ENCODE data around the gene MMD. TPM values are rescaled to one million over a fixed set of nuclear protein-coding genes. Genes with fewer than 3 reads are reported as not detected.

Gene MMD
- total and polyA plus RNA-seq, 3 donors from 2014 or later: 38.3 to 73.1 (median 53.7) TPM

DNA sequence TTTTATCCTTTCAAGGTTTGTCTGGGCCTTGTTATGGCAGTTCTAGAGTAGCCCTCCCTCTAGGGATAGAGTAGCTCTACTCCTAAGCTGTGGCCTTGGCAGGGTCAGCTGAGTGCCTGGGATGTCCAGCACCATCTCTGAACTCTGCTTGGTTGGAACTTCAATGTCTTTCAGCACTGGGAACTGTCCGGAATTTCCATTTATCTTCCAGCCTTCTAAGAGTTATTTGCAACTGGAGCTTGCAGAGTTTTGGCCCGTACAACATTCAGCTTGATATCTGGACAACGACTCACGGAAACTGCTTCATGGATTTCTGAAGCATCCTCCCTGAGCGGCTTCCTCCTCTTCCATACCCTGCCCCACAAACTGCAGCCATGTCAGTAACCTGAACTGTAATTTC is 22.9 kb downstream of the MMD start:
- DNase-seq: no peak
- H3K36me3 ChIP-seq (ENCODE audit: low read depth, missing control alignments): no peaks in the 10 kb centered on the region
- H3K27me3 ChIP-seq: no peaks in the 10 kb centered on the region

DNA sequence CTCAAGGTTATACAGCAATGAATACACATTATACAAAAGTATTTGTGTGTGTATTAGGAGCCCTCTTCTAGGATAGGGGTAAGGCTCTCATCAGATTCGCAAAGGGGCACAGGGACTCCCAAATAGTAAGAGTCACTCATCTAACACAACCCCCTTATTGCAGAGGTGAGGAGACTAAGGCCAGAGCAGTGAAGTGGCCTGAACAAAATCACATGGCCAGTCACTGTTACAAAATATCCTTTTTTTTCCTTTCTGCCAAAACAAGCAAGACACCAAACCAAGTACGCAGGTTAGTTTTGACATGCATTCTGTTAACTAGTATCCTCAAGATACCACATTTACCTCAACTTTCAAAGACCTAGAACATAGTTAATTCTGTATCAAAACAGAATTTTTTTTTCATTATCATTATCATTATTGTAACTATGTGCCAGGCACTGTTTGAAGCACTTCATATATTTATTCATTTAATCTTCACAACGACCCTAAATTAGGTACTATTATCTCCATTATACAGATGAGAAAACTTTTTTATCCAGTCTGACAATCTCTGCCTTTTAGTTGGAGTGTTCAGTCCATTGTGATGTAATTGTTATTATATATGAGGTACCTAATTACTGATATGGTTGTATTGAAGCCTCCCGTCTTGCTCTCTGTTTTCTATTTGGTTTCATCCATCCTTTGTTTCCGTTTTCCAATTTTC is 25.7 kb downstream of the MMD start:
- 82 to 86% methylated on average over 5 of the region's 5 CpGs for WGBS, 2 donors
- H3K4me3 ChIP-seq: no peak overlapping the region
- no peak for TF ChIP-seq POLR2A (IDR thresholded peaks at IDR 0.05)
- TF ChIP-seq, protein P1, sequence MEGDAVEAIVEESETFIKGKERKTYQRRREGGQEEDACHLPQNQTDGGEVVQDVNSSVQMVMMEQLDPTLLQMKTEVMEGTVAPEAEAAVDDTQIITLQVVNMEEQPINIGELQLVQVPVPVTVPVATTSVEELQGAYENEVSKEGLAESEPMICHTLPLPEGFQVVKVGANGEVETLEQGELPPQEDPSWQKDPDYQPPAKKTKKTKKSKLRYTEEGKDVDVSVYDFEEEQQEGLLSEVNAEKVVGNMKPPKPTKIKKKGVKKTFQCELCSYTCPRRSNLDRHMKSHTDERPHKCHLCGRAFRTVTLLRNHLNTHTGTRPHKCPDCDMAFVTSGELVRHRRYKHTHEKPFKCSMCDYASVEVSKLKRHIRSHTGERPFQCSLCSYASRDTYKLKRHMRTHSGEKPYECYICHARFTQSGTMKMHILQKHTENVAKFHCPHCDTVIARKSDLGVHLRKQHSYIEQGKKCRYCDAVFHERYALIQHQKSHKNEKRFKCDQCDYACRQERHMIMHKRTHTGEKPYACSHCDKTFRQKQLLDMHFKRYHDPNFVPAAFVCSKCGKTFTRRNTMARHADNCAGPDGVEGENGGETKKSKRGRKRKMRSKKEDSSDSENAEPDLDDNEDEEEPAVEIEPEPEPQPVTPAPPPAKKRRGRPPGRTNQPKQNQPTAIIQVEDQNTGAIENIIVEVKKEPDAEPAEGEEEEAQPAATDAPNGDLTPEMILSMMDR (IDR thresholded peaks at IDR 0.05): no peak
- no peaks in the 10 kb centered on the region for H3K27me3 ChIP-seq
- no peak overlapping the region for H3K27ac ChIP-seq
- H3K36me3 ChIP-seq (ENCODE audit: low read depth, missing control alignments): no peaks in the 10 kb centered on the region
- intact Hi-C loops (cut with DNase I; ENCODE audit: low total_unique reads): no loop called here
- DNase-seq: no peak
- no peaks in the 10 kb centered on the region for H3K4me1 ChIP-seq
- H3K9me3 ChIP-seq: no peaks in the 10 kb centered on the region

More for the DNA sequence above, 22.9 kb downstream of the MMD start:
- intact Hi-C loops (cut with DNase I; ENCODE audit: low total_unique reads): no loop called here
- H3K4me1 ChIP-seq: no peaks in the 10 kb centered on the region
- no peak overlapping the region for H3K27ac ChIP-seq
- TF ChIP-seq POLR2A (IDR thresholded peaks at IDR 0.05): no peak
- TF ChIP-seq, protein P1 (IDR thresholded peaks at IDR 0.05): no peak
- WGBS, 2 donors: 83 to 84% methylated on average over 5 of the region's 5 CpGs
- no peaks in the 10 kb centered on the region for H3K9me3 ChIP-seq
- H3K4me3 ChIP-seq: no peak overlapping the region

DNA sequence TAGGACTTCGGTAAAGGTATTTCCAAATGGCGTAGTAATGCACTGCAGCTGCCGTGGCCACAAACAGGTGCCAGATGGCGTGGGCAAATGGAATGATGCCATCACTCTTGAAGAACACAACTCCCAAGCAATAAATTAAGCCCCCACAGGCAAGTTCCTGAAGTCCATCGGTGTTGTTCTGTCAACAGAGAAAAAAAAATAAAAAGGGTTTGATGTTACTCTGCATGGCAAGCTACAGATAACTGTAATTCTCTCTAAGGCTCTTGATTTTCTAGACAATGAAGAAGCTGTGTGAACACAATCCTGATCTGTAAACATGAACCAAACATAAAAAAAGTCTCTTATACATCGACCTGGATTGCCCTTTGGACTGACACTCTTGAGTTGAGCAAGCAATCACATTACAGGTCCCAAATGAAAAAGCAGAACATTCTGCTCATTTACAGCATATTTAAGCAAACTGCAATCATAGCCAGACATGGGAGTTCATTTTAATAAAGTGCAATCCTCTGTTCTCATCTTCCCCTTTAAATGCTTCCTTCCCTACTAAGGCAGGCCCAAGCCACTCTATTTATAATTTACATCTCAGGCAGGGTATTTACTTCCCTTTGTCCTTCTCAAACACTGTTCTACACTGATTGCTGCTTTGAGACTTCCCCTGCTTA is 27.1 kb downstream of the MMD start:
- H3K9me3 ChIP-seq: no peaks in the 10 kb centered on the region
- TF ChIP-seq, protein P1 (IDR thresholded peaks at IDR 0.05): no peak
- no peak for TF ChIP-seq POLR2A (IDR thresholded peaks at IDR 0.05)
- WGBS, 2 donors: 75 to 81% methylated on average over 6 of the region's 6 CpGs
- no peak overlapping the region for H3K27ac ChIP-seq
- H3K27me3 ChIP-seq: no peaks in the 10 kb centered on the region
- no peak for DNase-seq
- intact Hi-C loops (cut with DNase I; ENCODE audit: low total_unique reads): no loop called here
- H3K36me3 ChIP-seq (ENCODE audit: low read depth, missing control alignments): no peaks in the 10 kb centered on the region
- no peak overlapping the region for H3K4me3 ChIP-seq
- no peaks in the 10 kb centered on the region for H3K4me1 ChIP-seq

DNA sequence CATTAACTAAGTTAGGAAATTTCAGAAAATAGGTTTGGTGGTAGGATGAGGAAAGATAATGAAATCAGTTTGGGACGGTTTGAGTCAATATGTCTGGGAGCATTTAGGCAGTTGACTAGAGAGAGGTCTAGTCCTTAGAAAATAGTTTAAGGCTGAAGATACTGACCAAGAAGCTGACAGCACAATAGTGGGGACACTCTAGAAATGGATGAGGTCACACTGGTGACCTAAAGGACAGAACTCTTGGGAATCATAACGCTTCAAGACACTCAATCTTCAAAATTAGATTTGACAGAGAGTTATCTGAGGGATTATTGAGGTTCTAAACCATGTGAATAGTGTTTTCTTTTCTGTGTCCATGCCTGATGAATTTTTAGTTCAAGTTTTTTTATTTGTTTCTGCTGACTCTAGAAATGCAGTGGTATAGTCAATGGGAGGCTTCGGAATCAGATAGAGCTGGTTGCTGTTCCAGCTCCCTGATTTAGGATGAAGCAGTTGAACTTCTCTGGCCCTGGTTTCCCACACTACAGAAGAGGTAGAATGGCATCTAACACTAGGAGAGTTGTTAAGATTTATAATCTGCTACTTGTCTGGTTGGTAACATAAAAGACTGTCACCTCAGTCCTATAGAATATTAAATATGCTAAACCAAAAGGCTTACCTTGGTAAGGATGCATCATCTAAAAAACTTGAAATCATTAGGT is 29.7 kb downstream of the MMD start:
- no peaks in the 10 kb centered on the region for H3K9me3 ChIP-seq
- no peak overlapping the region for H3K4me3 ChIP-seq
- H3K27ac ChIP-seq: no peak overlapping the region
- H3K4me1 ChIP-seq: no peaks in the 10 kb centered on the region
- H3K36me3 ChIP-seq (ENCODE audit: low read depth, missing control alignments): no peaks in the 10 kb centered on the region
- no peaks in the 10 kb centered on the region for H3K27me3 ChIP-seq
- intact Hi-C loops (cut with DNase I; ENCODE audit: low total_unique reads): no loop called here
- no peak for DNase-seq
- WGBS, 2 donors: 87 to 93% methylated on average over 3 of the region's 3 CpGs
- TF ChIP-seq, protein P1 (IDR thresholded peaks at IDR 0.05): no peak
- no peak for TF ChIP-seq POLR2A (IDR thresholded peaks at IDR 0.05)

All from testis (tissue), 3 donors.